ENCODE results near the gene PARD3.

The PARD3 gene

GRCh38 chr10:34526186-34526585, 288.9 kb downstream of the PARD3 start:
- no peak for DNase-seq

- no peak for DNase-seq
These were observed 290.6 kb downstream of the PARD3 start for GRCh38 chr10:34524369-34525091.

- no peak for DNase-seq
These were observed 291.9 kb downstream of the PARD3 start for GRCh38 chr10:34523017-34523767.

- peak in 1 of 2 donors; percentile 21 for DNase-seq
These were observed 292.6 kb downstream of the PARD3 start for GRCh38 chr10:34522546-34522945.

GRCh38 chr10:34520510-34520909, 294.6 kb downstream of the PARD3 start:
- no peak for DNase-seq

- no peak for DNase-seq
These were observed 295.0 kb downstream of the PARD3 start for GRCh38 chr10:34520084-34520483.

- DNase-seq, result no peak
These were observed 300.8 kb downstream of the PARD3 start for GRCh38 chr10:34514290-34514689.

- no peak for DNase-seq
These were observed 301.5 kb downstream of the PARD3 start for GRCh38 chr10:34513636-34514035.

- DNase-seq, result no peak
These were observed 307.9 kb downstream of the PARD3 start for GRCh38 chr10:34507217-34507616.

GRCh38 chr10:34506786-34507185, 308.3 kb downstream of the PARD3 start:
- DNase-seq, result no peak

GRCh38 chr10:34505338-34505737, 309.8 kb downstream of the PARD3 start:
- no peak for DNase-seq

- DNase-seq, result no peak
These were observed 310.6 kb downstream of the PARD3 start for GRCh38 chr10:34504534-34504933.

- DNase-seq, result no peak
These were observed 311.4 kb downstream of the PARD3 start for GRCh38 chr10:34503704-34504103.

- DNase-seq, result no peak
These were observed 315.4 kb downstream of the PARD3 start for GRCh38 chr10:34499612-34500279.

- no peak for DNase-seq
These were observed 316.3 kb downstream of the PARD3 start for GRCh38 chr10:34498821-34499220.

GRCh38 chr10:34495938-34496337, 319.2 kb downstream of the PARD3 start:
- no peak for DNase-seq

- no peak for DNase-seq
These were observed 321.1 kb downstream of the PARD3 start for GRCh38 chr10:34494012-34494411.

GRCh38 chr10:34492081-34492480, 323.0 kb downstream of the PARD3 start:
- no peak for DNase-seq

- peak in 1 of 2 donors; percentile 21 for DNase-seq
These were observed 323.4 kb downstream of the PARD3 start for GRCh38 chr10:34491678-34492077.

GRCh38 chr10:34489973-34490745, 324.9 kb downstream of the PARD3 start:
- DNase-seq, result no peak

GRCh38 chr10:34489411-34489810, 325.7 kb downstream of the PARD3 start:
- DNase-seq, result no peak

GRCh38 chr10:34488476-34489130, 326.5 kb downstream of the PARD3 start:
- DNase-seq, result no peak
